Dedifferentiated amniotic fluid mesenchymal stem cell (primary cell): ENCODE results near the gene SLC25A17.
"Not testable (repeated sequence)": the region's sequence is repeated elsewhere in the genome, so short reads cannot be mapped to it uniquely, and the experiment has no call there.

ENCODE experiments used
- DNase-seq: peaks from one replicate; pipeline ENCODE4 v3.0.0-alpha.2; 2016; ENCODE audit errors: extremely low spot score

SLC25A17 gene

DNA sequence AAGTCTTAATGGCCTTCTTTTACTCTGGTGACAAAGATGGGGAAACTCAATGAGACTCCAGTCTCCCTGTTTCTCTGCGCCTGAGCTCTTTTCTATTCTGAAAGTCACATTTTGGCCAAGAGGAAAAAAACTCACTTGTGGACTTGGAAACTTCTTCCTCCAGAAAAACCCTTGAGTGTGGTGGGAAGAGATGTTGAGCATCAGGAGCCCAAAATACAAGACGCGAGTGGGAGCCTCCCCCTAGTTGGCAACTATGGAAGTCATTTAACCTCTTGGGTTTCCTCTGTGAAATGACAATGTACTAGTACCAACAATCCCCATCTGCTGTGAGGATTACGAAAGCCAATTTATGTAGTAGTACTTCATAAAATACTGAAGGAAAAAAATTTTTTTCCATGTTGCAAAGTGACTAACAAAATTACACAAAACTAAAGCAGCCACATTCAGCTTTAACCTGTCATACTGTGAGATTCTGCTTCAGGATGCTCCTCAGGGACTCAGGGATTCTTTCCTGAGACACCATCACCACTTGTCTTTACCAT, 524 bp upstream of the SLC25A17 start:
- peak; percentile 31 for DNase-seq

DNA sequence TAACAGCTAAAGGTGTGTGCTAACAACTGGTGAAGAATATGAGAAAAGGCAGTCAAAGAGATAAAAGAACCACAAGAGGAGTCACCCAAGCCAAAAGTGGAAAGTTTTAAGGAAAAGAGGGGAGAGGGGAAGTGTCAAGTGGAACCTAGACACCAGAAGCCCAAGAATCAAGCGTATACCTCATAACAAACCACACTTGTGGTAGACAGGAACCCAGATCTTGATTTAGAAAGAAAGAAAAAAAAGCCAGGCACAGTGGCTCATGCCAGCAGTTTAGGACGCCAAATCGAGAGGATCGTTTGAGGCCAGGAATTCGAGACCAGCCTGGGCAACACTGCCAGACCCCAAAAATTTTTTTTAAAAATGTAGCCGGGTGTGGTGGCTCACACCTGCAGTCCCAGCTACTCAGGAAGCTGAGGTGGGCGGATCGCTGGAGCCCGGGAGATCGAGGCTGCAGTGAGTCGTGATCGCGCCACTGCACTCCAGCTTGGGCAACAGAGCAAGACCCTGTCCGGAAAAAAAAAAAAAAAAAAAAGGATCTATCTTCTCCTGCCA, 877 bp downstream of the SLC25A17 start:
- DNase-seq = no peak

DNA sequence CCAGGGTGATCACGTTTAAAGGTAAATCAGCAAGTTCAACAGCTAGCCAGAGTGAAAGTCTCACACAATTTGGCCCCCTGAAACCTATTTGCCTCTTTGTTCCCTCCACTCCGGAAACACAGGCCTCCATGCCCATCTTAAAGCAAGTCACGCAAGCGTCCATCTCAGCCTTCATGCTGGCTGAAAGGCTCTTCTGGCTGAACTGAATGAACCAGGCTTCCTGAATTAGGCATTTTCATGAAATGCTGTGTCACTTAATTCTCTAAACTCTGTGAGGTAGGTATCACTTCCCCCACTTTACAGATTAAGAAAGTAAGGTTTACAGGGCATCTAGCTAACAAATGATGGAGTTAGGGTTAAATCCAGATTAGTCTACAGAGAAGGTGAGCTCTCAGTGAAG, 1.4 kb downstream of the SLC25A17 start:
- DNase-seq = no peak

DNA sequence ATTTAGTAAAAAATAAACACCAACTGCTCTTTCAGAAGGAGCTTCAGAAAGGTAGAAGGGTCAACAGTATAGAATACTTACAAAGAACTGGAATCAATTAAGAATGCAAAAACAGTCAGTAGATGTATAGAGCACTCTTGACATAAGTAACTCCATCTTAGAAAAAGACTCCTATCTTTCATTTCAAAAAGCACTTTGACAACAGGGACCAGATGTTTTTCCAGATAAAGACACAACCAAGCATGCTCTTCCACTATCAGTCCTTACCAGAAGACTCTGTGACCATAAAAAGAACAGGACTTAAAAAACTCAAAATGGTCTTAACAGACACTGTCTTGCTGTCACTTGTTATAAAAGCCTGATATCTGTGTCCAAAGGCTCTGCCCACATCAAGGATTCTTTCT, 5.2 kb downstream of the SLC25A17 start:
- DNase-seq = no peak

DNA sequence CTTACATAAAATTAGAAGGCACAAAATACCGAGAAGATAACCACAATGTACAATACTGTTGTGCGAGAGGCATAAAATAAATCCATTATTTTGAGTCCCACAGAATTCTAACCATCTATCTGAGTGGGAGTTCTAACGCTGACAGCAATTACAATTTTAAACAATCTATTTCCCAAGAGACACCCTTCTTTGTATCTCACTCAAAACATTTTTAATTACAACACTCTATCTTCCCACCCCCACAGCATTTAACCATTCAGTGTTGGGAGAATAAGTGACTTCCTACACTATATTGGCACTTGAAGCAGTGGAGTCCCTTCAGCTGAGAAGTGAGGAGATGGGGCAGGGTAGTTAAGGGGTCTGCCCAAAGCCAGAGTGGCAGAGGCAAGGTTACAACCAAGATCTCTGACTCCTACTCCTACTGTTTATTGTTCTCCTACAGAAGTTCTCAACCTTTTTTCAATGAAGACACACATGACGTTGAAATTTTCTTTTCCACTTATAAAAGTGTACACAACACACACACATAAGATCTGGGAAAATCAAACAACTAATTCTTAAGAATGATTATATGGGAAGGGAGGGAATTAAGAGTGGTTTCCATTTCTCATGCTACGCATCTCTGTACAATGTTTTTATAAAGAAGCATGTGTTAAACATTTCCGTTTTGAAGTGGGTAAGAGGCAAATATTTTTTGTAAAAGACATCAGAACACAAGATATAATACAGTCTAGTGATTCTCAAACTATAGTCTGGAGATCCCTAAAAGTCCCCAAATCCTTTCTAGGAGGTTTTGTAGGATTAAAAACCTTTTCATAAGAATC, 10.9 kb downstream of the SLC25A17 start:
- DNase-seq = no peak

DNA sequence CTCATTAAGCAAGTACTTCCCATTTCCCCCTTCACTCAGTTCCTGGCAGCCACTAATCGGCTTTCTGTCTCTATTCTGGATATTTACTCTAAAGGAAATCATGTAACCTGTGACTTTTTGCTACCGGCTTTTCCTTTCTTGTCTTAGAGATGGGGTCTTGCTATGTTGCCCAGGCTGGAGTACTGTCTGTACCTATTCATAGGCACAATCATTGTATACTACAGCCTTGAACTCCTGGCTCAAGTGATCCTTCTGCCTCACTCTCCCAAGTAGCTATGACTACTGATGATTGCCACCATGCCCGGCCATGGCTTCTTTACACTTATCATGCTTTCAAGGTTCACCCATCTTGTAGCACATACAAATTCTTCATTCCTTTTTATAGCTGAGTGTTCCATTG, 12.4 kb downstream of the SLC25A17 start:
- no peak for DNase-seq

DNA sequence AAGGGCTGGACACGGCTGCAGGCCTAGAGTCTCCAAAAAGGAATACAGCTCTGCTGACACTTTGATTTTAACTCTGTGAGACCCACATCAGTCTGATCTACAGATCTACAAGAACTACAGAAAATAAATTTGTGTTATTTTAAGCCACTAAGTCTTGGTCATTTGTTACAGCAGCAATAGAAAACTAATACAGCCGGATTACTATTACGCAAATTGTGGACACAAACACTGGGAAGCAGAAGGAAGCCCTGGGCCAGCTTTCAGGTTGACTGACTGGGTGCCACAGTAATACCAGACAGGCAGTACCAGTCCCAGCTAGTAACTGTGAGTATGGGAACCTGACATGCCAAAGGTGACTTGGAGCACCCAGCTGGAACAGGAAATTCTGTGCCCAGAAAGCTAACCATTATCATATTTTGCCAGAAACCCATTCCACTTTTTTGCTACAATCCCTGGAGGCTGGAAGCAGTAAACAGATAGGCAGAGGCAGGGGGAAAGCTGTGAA, 13.4 kb downstream of the SLC25A17 start:
- DNase-seq = no peak

DNA sequence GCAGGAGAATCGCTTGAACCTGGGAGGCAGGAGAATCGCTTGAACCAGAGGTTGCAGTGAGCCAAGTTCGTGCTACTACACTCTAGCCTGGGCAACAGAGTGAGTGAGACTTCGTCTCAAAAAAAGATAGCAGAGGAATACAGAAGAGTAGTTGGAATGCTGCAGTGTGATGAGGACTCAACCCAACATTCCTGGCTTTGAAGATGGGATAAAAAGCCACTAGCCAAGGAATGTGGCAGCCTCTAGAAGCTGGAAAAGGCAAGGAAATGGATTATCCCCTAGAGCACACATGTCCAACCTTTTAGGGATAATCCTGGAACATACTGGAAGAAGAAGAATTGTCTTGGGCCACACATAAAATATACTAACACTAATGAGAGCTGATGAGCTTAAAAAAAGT, 13.9 kb downstream of the SLC25A17 start:
- DNase-seq = no peak

DNA sequence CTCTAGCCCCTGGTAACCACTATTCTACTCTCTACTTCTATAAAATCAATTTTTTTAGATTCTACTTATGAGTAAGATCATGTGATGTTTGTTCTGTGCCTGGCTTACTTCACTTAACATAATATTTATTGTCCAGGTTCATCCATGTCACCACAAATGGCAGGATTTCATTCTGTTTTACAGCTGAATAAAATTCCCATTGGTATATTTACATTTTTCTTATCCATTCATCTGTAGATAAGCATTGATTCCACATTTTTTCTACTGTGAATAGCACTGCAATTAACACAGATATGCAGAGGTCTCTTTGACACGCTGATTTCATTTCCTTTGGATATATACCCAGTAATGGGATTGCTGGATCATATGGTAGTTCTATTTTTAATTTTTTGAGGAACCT, 15.8 kb downstream of the SLC25A17 start:
- DNase-seq = no peak

DNA sequence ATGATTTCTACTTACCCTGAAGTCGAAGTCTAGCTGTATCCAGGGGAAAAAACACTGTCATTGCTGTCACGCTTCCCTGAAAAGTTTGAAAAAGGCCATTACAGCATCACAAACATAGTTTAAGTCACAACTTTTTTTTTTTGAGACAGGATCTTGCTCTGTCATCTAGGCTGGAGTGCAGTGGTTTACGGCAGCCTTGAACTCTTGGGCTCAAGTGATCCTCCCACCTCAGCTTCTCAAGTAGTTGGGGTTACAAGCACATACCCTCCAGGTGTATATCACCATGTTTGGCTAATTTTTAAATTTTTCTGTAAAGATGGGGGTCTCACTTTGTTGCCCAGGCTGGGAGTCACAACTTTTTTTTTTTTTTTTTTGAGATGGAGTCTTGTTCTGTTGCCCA, 20.1 kb downstream of the SLC25A17 start:
- no peak for DNase-seq

DNA sequence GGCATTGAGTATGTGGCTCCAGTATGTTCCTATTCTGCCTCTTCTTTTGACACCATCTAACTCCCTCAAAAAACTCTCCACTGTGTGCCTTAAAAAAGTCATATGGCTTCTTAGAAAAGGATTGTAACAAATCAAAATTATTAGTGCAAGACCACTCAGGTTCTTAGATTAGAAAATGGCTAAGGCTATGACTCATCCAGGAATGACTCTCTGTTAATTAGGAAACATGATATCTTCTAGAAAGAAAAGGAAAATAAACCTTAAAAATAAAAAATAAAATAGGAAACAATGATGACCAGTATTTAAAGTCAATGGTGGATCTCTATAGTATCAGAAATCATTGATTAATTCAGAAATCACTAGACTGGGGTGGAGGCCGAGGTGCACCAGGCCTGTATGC, 21.7 kb downstream of the SLC25A17 start:
- DNase-seq = no peak

DNA sequence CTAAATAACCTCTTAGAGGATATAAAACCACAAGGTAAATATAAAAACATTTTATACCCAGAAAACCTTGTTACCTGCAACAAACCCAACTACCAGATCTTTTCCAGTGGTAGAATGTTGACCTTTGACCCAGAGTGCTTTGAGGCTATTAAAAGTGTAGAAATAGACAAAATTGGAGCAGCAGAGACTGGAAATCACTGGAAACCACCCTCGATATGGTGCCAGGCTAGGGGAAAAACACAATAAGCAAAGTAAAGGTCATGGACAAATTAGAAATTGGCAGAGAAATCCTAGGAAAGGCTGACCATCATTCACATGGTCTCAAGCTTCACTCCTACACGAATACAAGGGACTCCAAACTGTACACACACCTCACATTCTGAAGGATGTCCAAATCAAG, 26.7 kb downstream of the SLC25A17 start:
- DNase-seq = no peak

DNA sequence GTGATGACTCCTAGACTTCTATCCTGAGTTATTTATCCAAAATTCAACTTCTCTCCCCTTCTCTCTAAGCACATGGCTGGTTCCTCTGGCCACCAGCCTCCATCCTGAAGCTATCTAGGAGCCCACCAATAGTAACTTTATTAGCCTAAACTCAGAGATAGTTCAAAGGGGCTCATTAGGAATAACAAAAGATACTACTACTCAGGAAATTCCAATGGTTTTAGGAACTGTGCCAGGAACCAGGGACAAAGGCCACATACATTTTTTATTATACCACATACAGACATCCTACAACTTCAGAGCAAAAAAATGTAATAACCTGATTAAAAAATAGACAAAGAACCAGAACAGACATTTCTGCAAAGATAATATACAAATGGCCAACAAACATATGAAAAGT, 27.9 kb downstream of the SLC25A17 start:
- DNase-seq = no peak

DNA sequence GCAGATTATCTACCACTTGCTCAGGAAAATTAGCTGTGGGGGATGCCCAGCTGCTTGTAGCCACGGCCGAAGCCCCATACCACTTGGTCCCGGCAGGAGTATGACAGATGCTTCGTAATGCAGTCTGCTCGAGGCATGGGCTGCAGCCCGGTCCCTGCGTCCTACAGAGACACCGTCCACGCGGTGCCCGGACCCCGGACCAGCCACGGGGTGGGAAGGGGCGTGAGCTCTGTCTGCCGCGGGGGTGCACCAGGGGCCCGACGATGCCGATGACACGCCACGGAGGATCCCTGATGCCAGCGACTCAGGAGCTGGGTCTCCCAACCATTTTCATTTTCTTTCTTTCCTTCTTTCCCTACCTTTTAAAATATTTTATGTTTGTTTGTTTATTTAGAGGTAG, 30.0 kb downstream of the SLC25A17 start:
- no peak for DNase-seq

DNA sequence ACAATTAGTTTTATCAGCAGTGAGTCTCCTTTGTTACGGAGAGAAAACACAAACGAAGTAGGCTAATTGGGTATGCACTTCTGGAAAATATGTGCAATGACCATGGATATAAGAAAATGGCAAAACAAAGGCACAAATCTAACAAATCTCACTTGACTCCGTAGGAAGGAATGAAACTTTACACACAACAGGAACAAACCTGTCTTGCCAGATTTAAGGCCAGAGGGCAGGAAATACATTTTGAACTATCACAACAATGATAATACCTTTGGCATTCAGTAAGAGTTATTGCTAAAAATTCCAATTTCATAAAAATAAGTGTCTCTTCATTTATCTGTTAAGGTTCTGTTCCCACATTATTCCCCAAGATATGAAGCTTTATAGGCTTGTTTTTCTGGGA, 36.6 kb downstream of the SLC25A17 start:
- DNase-seq = no peak

DNA sequence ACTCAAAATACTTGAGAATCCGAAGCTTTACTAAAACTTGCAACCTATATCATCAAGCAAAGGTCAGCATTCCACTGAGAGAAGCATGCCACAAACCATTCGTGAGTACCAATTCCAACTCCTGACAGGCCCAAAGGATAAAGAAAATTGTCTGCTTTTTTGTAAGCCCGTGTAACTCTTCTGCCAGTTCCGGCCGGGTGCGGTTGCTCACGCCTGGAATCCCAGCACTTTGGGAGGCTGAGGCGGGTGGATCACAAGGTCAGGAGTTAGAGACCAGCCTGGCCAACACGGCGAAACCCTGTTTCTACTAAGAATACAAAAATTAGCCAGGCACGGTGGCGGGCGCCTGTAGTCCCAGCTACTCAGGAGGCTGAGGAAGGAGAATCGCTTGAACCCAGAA, 37.4 kb downstream of the SLC25A17 start:
- DNase-seq = not testable (repeated sequence)

DNA sequence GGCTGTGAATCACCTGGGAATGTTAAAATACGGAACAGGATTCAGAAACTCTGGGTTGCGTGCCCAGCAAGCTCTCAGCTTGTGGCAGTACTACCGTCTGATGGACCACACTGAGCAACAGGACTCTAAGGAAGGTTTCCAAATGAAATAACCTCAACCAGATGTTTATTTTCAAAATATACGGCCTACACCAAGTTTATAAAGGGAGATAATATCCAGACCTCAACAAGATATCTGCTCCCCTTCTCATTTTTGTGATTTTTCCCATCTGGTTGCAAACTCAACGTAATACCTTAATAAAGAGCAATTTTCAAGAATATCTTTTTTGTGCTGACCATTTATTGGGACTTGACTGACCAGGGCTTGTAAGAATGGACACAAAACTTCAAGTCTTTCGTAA, 49.4 kb downstream of the SLC25A17 start:
- DNase-seq = no peak

DNA sequence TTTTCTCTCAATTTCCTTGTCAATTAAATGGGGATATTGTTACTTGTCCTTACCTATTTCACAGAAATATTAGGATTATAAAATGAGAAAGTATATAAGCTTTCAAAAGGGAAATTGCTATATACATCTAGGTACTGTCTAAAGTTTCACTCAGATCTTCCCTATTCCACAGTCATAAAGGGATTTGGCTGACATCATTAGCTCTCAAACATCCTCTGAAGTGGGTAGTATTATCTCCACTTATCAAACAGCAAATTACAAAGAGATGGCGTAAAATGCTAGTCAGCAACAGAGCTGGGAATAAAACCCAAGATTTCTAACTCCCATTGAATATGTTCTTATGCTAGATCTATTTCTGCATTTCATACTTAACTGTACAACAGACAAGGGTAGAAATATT, 50.9 kb downstream of the SLC25A17 start:
- no peak for DNase-seq

DNA sequence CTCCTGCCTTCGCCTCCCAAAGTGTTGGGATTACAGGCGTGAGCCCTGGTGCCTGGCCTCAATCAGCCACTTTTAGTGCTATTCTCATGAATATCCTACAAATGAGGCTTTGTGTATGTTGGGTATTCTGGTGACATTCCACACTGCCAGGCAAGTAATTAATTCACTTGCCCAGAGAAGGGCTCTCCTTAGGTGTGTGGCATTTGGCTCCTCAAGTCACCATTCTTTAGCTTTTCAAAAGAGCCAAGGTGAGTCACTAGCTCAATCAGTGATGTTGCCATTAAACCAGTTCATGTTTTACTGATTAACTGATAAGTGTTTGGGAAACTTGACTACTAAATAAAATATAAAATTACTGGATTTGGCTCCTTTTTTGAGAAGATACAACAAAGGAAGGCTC, 52.2 kb downstream of the SLC25A17 start:
- DNase-seq = no peak

DNA sequence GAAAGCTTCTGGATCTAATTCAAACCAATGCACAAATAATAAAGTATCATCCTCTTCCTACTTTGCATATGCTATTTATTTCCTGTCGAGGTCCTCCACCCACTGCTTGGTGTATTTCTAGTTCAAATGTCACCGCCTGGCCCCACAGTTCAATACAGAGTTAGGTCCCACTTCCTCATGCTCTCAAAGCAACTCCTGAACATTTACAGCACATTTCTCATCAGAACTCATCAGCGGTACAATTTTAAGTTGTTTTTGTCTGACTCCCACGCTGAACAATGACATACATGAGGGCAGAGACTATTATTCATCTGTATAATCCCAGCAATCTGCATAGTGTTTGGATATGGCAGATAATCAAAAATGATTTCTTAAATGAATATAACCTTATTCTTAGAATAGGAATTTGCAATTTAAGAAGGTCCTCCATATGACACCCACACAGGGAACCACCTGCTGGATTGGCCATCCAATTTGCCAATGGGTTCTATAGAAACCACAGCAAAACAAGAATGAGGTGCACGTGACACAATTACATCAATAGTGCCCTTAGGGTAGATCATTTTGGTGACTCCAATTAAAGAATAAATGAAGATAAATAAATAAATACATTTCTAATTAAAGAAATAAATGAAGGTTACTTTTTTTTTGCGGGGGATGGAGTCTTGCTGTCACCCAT, 54.2 kb downstream of the SLC25A17 start:
- DNase-seq = no peak

DNA sequence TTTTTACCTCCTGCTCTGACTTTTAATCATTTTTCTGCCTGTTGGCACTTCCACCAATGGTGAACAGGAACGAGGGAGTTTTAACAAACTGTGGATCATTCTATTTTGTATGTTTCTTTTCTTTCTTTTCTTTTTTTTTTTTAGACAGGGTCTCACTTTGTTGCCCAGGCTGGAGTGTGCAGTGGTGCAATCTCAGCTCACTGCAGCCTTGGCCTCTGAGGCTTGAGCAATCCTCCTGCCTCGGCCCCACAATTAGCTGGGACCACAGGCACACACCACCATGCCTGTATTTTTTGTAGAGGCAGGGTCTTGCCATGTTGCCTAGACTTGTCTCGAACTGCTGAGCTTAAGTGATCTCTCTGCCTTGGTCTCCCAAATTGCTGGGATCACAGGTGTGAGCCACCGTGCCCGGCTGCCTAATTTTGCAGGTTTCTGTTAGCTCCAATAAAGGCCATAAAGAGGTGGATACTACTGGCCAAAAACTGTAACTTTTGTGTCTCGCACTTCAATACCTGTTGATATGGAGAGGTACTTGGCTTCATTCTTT, 59.8 kb downstream of the SLC25A17 start:
- DNase-seq = no peak

DNA sequence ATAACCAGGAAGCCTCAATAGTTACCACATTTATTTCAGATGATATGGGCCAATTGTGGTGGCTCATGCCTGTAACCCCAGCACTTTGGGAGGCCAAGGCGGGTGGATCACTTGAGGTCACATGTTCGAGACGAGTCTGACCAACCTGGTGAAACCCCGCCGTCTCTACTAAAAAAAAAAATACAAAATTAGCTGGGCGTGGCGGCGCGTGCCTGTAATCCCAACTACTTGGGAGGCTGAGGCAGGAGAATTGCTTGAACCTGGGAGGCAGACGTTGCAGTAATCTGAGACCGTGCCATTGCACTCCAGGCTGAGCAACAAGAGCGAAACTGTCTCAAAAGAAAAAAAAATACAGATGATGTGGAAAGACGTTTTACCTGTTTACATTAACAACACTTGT, 60.3 kb downstream of the SLC25A17 start:
- not testable (repeated sequence) for DNase-seq
